CD4-positive, CD25-positive, alpha-beta regulatory T cell (primary cell): ENCODE results near the gene DPYD. TPM values are rescaled to one million over a fixed set of nuclear protein-coding genes. Genes with fewer than 3 reads are reported as not detected.

ENCODE experiments used
- ATAC-seq, 2 donors: fragments of 150-1000 bp; cut with Tn5 transposase; one replicate each; pipeline ENCODE4 v1.10.0; 2021; ENCODE audit warnings: low read depth in 2 of 2, moderate number of reproducible peaks in 2 of 2, moderate library complexity in 1 of 2
- DNase-seq, 3 donors: peaks; one replicate each; pipeline versions ENCODE4 v3.0.0 to v3.0.0-alpha.2; 2012 to 2022; ENCODE audit warnings: mixed read lengths in 1 of 3
- H3K27ac ChIP-seq: one replicate; pipeline ENCODE4 v1.7.0; 2013; ENCODE audit warnings: mild to moderate bottlenecking, low read length; ENCODE audit not compliant: insufficient read depth, poor library complexity, severe bottlenecking
- H3K27me3 ChIP-seq: one replicate; pipeline ENCODE4 v1.7.0; 2013; ENCODE audit warnings: low read length; ENCODE audit not compliant: control insufficient read depth, insufficient read depth
- H3K36me3 ChIP-seq: one replicate; pipeline ENCODE4 v1.7.0; 2013; ENCODE audit warnings: mild to moderate bottlenecking, low read length, moderate library complexity; ENCODE audit not compliant: control insufficient read depth, insufficient read depth
- H3K4me1 ChIP-seq: 2 replicates; pipeline ENCODE4 v1.7.0; 2013; ENCODE audit warnings: mild to moderate bottlenecking, low read length; ENCODE audit not compliant: insufficient read depth, control insufficient read depth, poor library complexity, severe bottlenecking
- H3K4me3 ChIP-seq: one replicate; pipeline ENCODE4 v1.7.0; 2013; ENCODE audit warnings: low read depth, mild to moderate bottlenecking, low read length, moderate library complexity
- H3K9me3 ChIP-seq, 2 experiments: 1 replicate in 1 of 2; 2 replicates in 1 of 2; pipeline ENCODE4 v1.7.0; 2013; ENCODE audit warnings: low read length in 2 of 2, mild to moderate bottlenecking in 1 of 2, moderate library complexity in 1 of 2; ENCODE audit not compliant: control insufficient read depth in 2 of 2
- H3K27ac Mint-ChIP-seq, 3 donors: one replicate each; pipeline ENCODE4 v1.8.0; 2020 to 2022; ENCODE audit warnings: mild to moderate bottlenecking in 3 of 3, mixed read lengths in 3 of 3, moderate library complexity in 2 of 3
- H3K27me3 Mint-ChIP-seq: one replicate; pipeline ENCODE4 v1.8.0; 2022; ENCODE audit warnings: mild to moderate bottlenecking, mixed read lengths
- H3K36me3 Mint-ChIP-seq: one replicate; pipeline ENCODE4 v1.8.0; 2020; ENCODE audit warnings: mixed read lengths
- H3K4me1 Mint-ChIP-seq, 4 donors: one replicate each; pipeline ENCODE4 v1.8.0; 2020 to 2022; ENCODE audit warnings: mixed read lengths in 4 of 4, mild to moderate bottlenecking in 1 of 4
- H3K4me3 Mint-ChIP-seq, 4 donors: one replicate each; pipeline ENCODE4 v1.8.0; 2020 to 2022; ENCODE audit warnings: mild to moderate bottlenecking in 4 of 4, mixed read lengths in 4 of 4, moderate library complexity in 3 of 4
- H3K9me3 Mint-ChIP-seq, 7 donors: one replicate each; pipeline ENCODE4 v1.8.0; 2020 to 2022; ENCODE audit warnings: mixed read lengths in 7 of 7, mild to moderate bottlenecking in 3 of 7, moderate library complexity in 2 of 7
- polyA plus RNA-seq, 4 donors: library from polyadenylated mRNA; unstranded; fragments of 300-500 nt; fragmentation: Illumina TruSeq; gene quantifications; one replicate each; pipeline ENCODE4 v1.2.3, GENCODE V29; 2021
- total RNA-seq: library from RNA; stranded (reverse); gene quantifications from one replicate; pipeline ENCODE4 v1.2.3, GENCODE V29; 2022

Gene DPYD
- total and polyA plus RNA-seq, 5 donors from 2014 or later, result 47.6 to 87.3 (median 55.2) TPM

DNA sequence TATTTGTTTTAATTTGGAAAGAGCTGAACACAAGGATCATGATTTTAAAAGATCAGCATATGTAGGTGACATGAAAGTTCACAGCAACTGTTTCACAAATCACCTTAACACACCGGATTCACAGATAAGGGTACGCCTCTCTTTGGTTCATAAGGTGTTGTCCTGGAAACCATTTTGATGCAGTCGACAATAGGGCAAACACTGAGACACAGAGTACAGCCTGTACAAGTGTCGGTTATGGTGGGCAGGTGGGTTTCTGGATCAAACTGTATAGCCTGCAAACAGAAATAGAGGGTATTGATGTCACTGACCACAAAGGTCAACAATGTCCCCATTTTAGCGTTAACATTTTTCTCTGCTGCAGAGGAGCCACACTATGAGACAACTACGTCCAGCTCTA, 842.0 kb downstream of the DPYD start:
- Histone ChIP-seq H3K27me3 (no peaks in the 10 kb centered on the region), H3K4me1 (no peaks in the 10 kb centered on the region), H3K9me3 (no peaks in the 10 kb centered on the region), H3K36me3 (peaks cover 12% of the 10 kb centered on the region), H3K27ac (no peak overlapping the region), H3K4me3 (no peak overlapping the region)
- peaks cover 0 to 8% (median 2%) of the 10 kb centered on the region in 4 donors for H3K4me1 Mint-ChIP-seq
- no peaks in the 10 kb centered on the region for H3K27me3 Mint-ChIP-seq
- no peak overlapping the region for H3K27ac Mint-ChIP-seq
- no peak overlapping the region for H3K4me3 Mint-ChIP-seq
- no peaks in the 10 kb centered on the region for H3K9me3 Mint-ChIP-seq
- ATAC-seq (no peak), DNase-seq (no peak)
- H3K36me3 Mint-ChIP-seq, result peaks cover 31% of the 10 kb centered on the region

DNA sequence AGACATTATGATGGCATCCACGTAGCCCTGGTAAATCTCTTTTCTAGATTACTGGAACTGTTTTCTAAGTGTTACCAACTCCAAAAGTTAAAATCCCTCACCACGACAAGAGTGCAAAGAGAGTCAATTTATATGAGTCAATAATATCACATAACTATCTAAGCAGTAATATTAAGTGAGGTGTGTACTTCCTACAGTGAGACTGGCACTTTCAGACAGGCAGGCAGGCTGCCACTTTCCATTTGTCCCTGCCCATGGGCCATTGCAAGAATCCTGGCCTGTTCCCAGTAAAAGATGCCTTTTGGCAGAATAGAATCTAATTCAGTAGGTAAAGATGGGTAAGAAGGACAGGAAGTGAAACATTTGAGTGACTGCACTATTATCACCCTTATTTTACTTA, 843.6 kb downstream of the DPYD start:
- H3K36me3 ChIP-seq, result peaks cover 12% of the 10 kb centered on the region

DNA sequence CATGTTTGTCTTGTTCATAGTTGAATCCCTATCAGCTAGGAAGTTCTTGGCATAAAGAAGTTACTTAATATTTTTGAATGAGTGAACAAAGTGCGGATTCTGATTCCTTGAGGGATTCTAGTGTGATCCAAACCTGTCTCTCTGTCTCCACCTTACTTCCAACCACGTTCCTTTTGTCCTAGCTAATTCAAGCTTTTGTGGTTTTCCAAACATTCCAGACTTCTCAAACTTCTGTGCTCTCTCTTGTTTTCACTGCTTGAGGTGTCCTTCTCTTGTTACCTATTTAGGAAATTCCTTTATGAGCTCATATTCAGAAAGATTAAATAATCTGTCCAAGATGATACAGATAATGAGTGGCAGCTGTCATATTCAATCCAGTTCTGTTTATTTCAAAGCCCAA, 846.1 kb downstream of the DPYD start:
- DNase-seq, result no peak
- Histone ChIP-seq H3K27me3 (no peaks in the 10 kb centered on the region), H3K27ac (no peak overlapping the region), H3K36me3 (peaks cover 10% of the 10 kb centered on the region), H3K9me3 (no peaks in the 10 kb centered on the region), H3K4me1 (no peaks in the 10 kb centered on the region), H3K4me3 (no peak overlapping the region)
- no peak overlapping the region for H3K4me3 Mint-ChIP-seq
- no peaks in the 10 kb centered on the region for H3K9me3 Mint-ChIP-seq
- no peaks in the 10 kb centered on the region for H3K27me3 Mint-ChIP-seq
- no peak for ATAC-seq
- peak overlapping the region in 1 of 3 donors; percentile 35 for H3K27ac Mint-ChIP-seq
- H3K4me1 Mint-ChIP-seq, result no peaks in the 10 kb centered on the region
- H3K36me3 Mint-ChIP-seq, result peaks cover 24% of the 10 kb centered on the region

More for the DNA sequence above, 843.6 kb downstream of the DPYD start:
- H3K4me1 ChIP-seq, result no peaks in the 10 kb centered on the region
- H3K4me3 ChIP-seq, result no peak overlapping the region
- no peaks in the 10 kb centered on the region for H3K27me3 ChIP-seq
- H3K27ac ChIP-seq, result no peak overlapping the region
- Mint-ChIP-seq H3K27ac (peak overlapping the region in 1 of 3 donors; percentile 18), H3K4me1 (peaks cover 0 to 8% (median 0%) of the 10 kb centered on the region in 4 donors), H3K9me3 (no peaks in the 10 kb centered on the region), H3K36me3 (peaks cover 31% of the 10 kb centered on the region), H3K27me3 (no peaks in the 10 kb centered on the region), H3K4me3 (no peak overlapping the region)
- no peaks in the 10 kb centered on the region for H3K9me3 ChIP-seq
- ATAC-seq (no peak), DNase-seq (no peak)

DNA sequence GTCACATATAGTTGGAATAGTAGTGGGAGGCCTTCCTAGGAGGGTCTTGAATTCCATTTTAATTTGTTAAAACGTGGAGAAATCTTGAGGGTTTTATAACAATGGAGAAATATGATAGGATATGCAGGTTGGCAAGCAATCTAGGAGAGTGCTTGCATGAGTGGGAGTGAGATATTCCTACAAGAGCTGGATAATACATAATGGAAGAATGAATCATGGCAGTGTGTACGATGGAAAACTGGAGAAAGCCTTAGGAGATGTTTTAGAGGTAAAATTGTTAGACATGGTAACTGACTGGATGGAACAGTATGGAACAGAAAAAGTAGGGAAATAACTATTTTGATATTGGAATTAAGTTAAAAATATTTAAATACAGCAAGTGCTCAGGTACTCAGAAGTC, 846.9 kb downstream of the DPYD start:
- Histone ChIP-seq H3K27ac (no peak overlapping the region), H3K27me3 (no peaks in the 10 kb centered on the region), H3K4me3 (no peak overlapping the region), H3K36me3 (peaks cover 5% of the 10 kb centered on the region), H3K4me1 (no peaks in the 10 kb centered on the region), H3K9me3 (no peaks in the 10 kb centered on the region)
- H3K27ac Mint-ChIP-seq, result no peak overlapping the region
- no peaks in the 10 kb centered on the region for H3K4me1 Mint-ChIP-seq
- H3K9me3 Mint-ChIP-seq, result peaks cover 0 to 1% (median 0%) of the 10 kb centered on the region in 7 donors
- peaks cover 16% of the 10 kb centered on the region for H3K36me3 Mint-ChIP-seq
- no peak for DNase-seq
- H3K4me3 Mint-ChIP-seq, result no peak overlapping the region
- no peaks in the 10 kb centered on the region for H3K27me3 Mint-ChIP-seq
- no peak for ATAC-seq

DNA sequence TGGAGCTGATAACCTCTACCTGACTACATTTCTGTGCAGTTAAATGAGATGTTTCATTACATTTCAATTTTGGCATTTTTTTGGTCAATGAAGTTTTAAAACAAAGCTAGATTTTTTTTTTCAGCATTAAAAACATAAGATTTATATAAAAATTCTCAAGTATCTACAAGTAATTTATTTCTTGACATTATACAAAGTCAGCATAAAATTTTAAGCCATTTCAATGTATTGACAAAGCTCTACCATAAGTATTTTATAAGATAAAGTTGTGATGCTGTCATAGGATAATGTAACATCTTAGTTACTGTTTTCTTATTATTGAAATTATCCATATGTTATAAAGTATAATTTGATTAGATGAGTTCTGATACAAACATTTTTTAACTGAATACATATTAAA, 847.7 kb downstream of the DPYD start:
- no peak for DNase-seq
- Mint-ChIP-seq H3K27me3 (no peaks in the 10 kb centered on the region), H3K27ac (no peak overlapping the region), H3K9me3 (peaks cover 0 to 2% (median 0%) of the 10 kb centered on the region in 7 donors), H3K4me3 (no peak overlapping the region), H3K36me3 (peaks cover 14% of the 10 kb centered on the region), H3K4me1 (no peaks in the 10 kb centered on the region)
- Histone ChIP-seq H3K27me3 (no peaks in the 10 kb centered on the region), H3K4me1 (no peaks in the 10 kb centered on the region), H3K27ac (no peak overlapping the region), H3K4me3 (no peak overlapping the region), H3K36me3 (peaks cover 3% of the 10 kb centered on the region), H3K9me3 (no peaks in the 10 kb centered on the region)
- no peak for ATAC-seq

DNA sequence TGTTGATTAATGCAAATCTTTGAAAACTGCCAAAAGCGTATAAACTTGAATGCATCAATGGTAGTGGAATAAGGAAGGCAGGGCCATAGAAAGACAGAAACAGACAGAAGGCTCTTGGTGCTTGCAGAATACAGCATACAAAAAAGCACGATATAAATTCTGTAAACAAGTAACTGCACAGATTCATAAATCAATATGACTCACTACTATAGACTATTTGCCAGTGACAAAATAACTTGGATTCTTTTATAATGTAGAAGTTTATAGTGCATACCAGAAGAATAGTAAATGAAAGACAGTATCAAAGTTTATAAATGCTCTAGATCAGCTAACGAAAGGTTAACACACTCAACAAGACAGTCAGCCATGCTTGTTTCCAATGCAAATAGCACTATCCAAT, 849.7 kb downstream of the DPYD start:
- Histone ChIP-seq H3K4me1 (no peaks in the 10 kb centered on the region), H3K4me3 (no peak overlapping the region), H3K27ac (no peak overlapping the region), H3K9me3 (no peaks in the 10 kb centered on the region), H3K36me3 (no peaks in the 10 kb centered on the region), H3K27me3 (no peaks in the 10 kb centered on the region)
- no peak overlapping the region for H3K27ac Mint-ChIP-seq
- no peaks in the 10 kb centered on the region for H3K4me1 Mint-ChIP-seq
- H3K4me3 Mint-ChIP-seq, result no peak overlapping the region
- H3K9me3 Mint-ChIP-seq, result peaks cover 0 to 2% (median 0%) of the 10 kb centered on the region in 7 donors
- H3K36me3 Mint-ChIP-seq, result no peaks in the 10 kb centered on the region
- ATAC-seq (no peak), DNase-seq (no peak)
- H3K27me3 Mint-ChIP-seq, result no peaks in the 10 kb centered on the region

DNA sequence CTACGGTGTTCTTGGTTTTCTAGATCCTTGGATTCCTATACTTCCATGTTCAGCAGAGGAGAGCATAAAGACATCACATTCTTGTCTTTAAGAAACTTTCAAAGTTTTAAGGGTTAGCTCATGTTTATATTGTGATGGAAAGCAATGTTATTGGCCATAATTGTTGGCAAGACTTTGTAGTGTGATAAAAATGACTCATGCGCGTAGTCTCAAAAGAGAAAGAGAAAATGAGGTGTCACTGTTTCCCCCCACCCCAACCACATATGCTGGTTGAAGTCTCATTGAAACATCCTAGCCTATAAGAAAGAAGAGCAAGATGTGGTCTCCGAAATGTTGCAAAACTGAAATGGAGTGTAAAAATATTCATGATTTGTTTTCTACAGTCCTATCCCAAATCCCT, 850.5 kb downstream of the DPYD start:
- Histone ChIP-seq H3K4me1 (no peaks in the 10 kb centered on the region), H3K9me3 (no peaks in the 10 kb centered on the region), H3K27ac (no peak overlapping the region), H3K4me3 (no peak overlapping the region), H3K36me3 (no peaks in the 10 kb centered on the region), H3K27me3 (no peaks in the 10 kb centered on the region)
- H3K9me3 Mint-ChIP-seq, result peaks cover 0 to 3% (median 0%) of the 10 kb centered on the region in 7 donors
- H3K36me3 Mint-ChIP-seq, result no peaks in the 10 kb centered on the region
- H3K27ac Mint-ChIP-seq, result no peak overlapping the region
- H3K4me1 Mint-ChIP-seq, result no peaks in the 10 kb centered on the region
- no peak for DNase-seq
- no peak for ATAC-seq
- H3K4me3 Mint-ChIP-seq, result no peak overlapping the region
- no peaks in the 10 kb centered on the region for H3K27me3 Mint-ChIP-seq

DNA sequence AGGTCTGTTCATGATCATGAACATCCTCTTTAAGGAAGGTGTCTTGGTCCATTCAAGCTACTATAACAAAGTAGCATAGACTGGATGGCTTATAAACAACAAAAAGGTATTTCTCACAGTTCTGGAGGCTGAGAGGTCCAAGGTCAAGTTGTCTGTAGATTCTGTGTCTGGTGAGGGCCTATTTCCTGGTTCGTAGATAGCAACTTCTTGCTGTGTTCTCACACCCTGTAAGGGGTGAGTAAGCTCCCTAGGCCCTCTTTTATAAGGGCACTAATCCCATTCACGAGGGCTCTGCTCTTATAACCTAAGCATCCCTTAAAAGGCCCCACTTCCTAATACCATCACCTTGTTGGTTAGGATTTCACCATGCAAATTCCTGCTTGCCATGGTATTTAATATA, 851.5 kb downstream of the DPYD start:
- Mint-ChIP-seq H3K36me3 (no peaks in the 10 kb centered on the region), H3K27ac (no peak overlapping the region), H3K4me3 (no peak overlapping the region), H3K27me3 (no peaks in the 10 kb centered on the region), H3K9me3 (peaks cover 0 to 3% (median 0%) of the 10 kb centered on the region in 7 donors), H3K4me1 (no peaks in the 10 kb centered on the region)
- no peaks in the 10 kb centered on the region for H3K36me3 ChIP-seq
- H3K27ac ChIP-seq, result no peak overlapping the region
- no peaks in the 10 kb centered on the region for H3K27me3 ChIP-seq
- no peak for DNase-seq
- no peak overlapping the region for H3K4me3 ChIP-seq
- H3K9me3 ChIP-seq, result no peaks in the 10 kb centered on the region
- H3K4me1 ChIP-seq, result no peaks in the 10 kb centered on the region
- ATAC-seq, result no peak
